Measurements from ENCODE around the gene GRB10. TPM values are rescaled to one million over a fixed set of nuclear protein-coding genes. Genes with fewer than 3 reads are reported as not detected.

The GRB10 gene
- total RNA-seq, 4 donors from 2014 or later = 33.9 to 72.6 (median 41.8) TPM

- Histone ChIP-seq H3K27ac (peak overlapping the region; percentile 87 to 95), H3K4me3 (no peak overlapping the region), H3K27me3 (no peaks in the 10 kb centered on the region), H3K36me3 (no peaks in the 10 kb centered on the region), H3K9me3 (no peaks in the 10 kb centered on the region), H3K4me1 (peaks cover 10 to 18% of the 10 kb centered on the region in 2 donors)
- DNase-seq = no peak
- no peak for TF ChIP-seq CTCF (IDR thresholded peaks at IDR 0.05)
- TF ChIP-seq POLR2A (IDR thresholded peaks at IDR 0.05) = no peak
- intact Hi-C loops (cut with DNase I; ENCODE audit: low total_unique reads) = loop anchor here (10.0 kb wide), 1 partner anchor 147 kb away; no protein-coding TSS in a partner anchor
Measured at GRCh38 chr7:50651271-50651989, 131.3 kb downstream of the GRB10 start.

- TF ChIP-seq POLR2A (IDR thresholded peaks at IDR 0.05) = no peak
- TF ChIP-seq CTCF (IDR thresholded peaks at IDR 0.05) = no peak
- H3K9me3 ChIP-seq = no peaks in the 10 kb centered on the region
- intact Hi-C loops (cut with DNase I; ENCODE audit: low total_unique reads) = loop anchor here (10.0 kb wide), 1 partner anchor 145 kb away; no protein-coding TSS in a partner anchor
Measured at GRCh38 chr7:50650057-50650664, 132.5 kb downstream of the GRB10 start.

GRCh38 chr7:50649259-50649885, 133.3 kb downstream of the GRB10 start:
- H3K4me3 ChIP-seq = no peak overlapping the region
- H3K27me3 ChIP-seq = no peaks in the 10 kb centered on the region
- no peak overlapping the region for H3K27ac ChIP-seq
- H3K36me3 ChIP-seq = no peaks in the 10 kb centered on the region
- TF ChIP-seq CTCF (IDR thresholded peaks at IDR 0.05) = no peak
- TF ChIP-seq POLR2A (IDR thresholded peaks at IDR 0.05) = no peak
- intact Hi-C loops (cut with DNase I; ENCODE audit: low total_unique reads) = no loop called here
- no peak for DNase-seq
- H3K9me3 ChIP-seq = no peaks in the 10 kb centered on the region
- peaks cover 3 to 5% of the 10 kb centered on the region in 2 donors for H3K4me1 ChIP-seq

More at GRCh38 chr7:50650057-50650664, 132.5 kb downstream of the GRB10 start:
- Histone ChIP-seq H3K4me1 (peaks cover 3 to 6% of the 10 kb centered on the region in 2 donors), H3K4me3 (no peak overlapping the region), H3K27ac (no peak overlapping the region), H3K36me3 (no peaks in the 10 kb centered on the region), H3K27me3 (no peaks in the 10 kb centered on the region)
- no peak for DNase-seq

DNA sequence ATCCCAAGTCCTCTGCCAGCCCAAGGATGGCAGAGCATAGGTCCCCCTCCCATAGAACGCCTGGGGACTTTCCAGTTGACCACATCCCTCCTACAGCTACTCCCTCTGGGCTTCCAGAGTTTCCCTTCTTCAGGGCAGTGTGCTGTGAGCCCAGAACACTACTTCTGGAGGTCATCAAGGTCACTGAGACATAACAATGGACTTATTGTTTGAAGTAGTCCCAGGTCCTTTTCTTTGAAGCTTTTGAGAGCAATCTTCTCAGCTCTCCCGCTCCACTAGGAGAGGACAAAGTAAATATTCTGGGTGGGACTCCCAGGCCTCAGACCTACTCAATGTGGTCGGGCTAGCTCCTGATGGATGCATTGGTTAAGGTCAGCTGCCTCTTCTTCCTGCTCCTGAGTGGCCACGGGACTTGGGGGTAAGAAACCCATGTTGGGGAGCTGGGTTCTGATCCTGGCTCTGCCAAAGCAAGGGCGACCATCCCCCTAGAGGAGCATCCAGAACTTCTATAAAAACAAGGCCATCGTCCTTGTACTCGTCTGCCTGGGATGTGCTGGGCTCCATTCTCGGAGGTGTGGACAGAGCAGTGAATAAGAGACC, 134.0 kb downstream of the GRB10 start:
- no peak for DNase-seq

More for the DNA sequence above, 134.0 kb downstream of the GRB10 start:
- Histone ChIP-seq H3K36me3 (no peaks in the 10 kb centered on the region), H3K27ac (no peak overlapping the region), H3K4me1 (peaks cover 0 to 3% of the 10 kb centered on the region in 2 donors), H3K9me3 (no peaks in the 10 kb centered on the region), H3K27me3 (no peaks in the 10 kb centered on the region), H3K4me3 (no peak overlapping the region)
- no peak for TF ChIP-seq CTCF (IDR thresholded peaks at IDR 0.05)
- TF ChIP-seq POLR2A (IDR thresholded peaks at IDR 0.05) = no peak
- intact Hi-C loops (cut with DNase I; ENCODE audit: low total_unique reads) = no loop called here

Data from uterus (tissue), 4 donors.